SK-N-SH treated with all-trans-retinoic acid at 6 μM for 48 hours (cell line): ENCODE results near the gene LRRC37A3.

Source experiments
- ARNTL ChIP-seq: fragments of 450-650 bp; formaldehyde crosslinking; IDR thresholded peaks from 2 replicates; pipeline ENCODE4 v1.5.0; 2020; ENCODE audit warnings: low read depth, mild to moderate bottlenecking, moderate library complexity, borderline replicate concordance
- CSDC2 ChIP-seq: fragments of 250-450 bp; sonication (Bioruptor Pico); IDR thresholded peaks from 2 replicates; pipeline ENCODE4 v1.5.0; 2020; ENCODE audit warnings: mild to moderate bottlenecking, moderate library complexity
- OSR1 ChIP-seq: fragments of 250-450 bp; sonication (Bioruptor Pico); IDR thresholded peaks from 2 replicates; pipeline ENCODE4 v1.8.0; 2022; ENCODE audit warnings: moderate library complexity, mild to moderate bottlenecking, inconsistent platforms
- PPARA ChIP-seq: fragments of 250-450 bp; sonication (Bioruptor Pico); IDR thresholded peaks from 2 replicates; pipeline ENCODE4 v1.5.0; 2020; ENCODE audit warnings: mild to moderate bottlenecking, borderline replicate concordance
- RARB ChIP-seq: fragments of 250-450 bp; sonication (Bioruptor Pico); IDR thresholded peaks from 2 replicates; pipeline ENCODE4 v1.8.0; 2021; ENCODE audit warnings: mild to moderate bottlenecking, moderate library complexity
- ZFP3 ChIP-seq: fragments of 250-450 bp; sonication (Bioruptor Pico); IDR thresholded peaks from 2 replicates; pipeline ENCODE4 v1.5.0; 2020; ENCODE audit warnings: mild to moderate bottlenecking, moderate library complexity
- ZNF565 ChIP-seq: fragments of 450-650 bp; formaldehyde crosslinking; conservative IDR thresholded peaks from 2 replicates; pipeline ENCODE4 v1.5.0; 2020; ENCODE audit warnings: low read depth, mild to moderate bottlenecking, moderate library complexity
- TF ChIP-seq, protein P1 (sequence below): fragments of 250-450 bp; sonication (Bioruptor Pico); IDR thresholded peaks from 2 replicates; pipeline ENCODE4 v1.8.0; 2020; ENCODE audit warnings: mild to moderate bottlenecking, moderate library complexity, borderline replicate concordance
- TF ChIP-seq, protein P2 (sequence below): fragments of 250-450 bp; sonication (Bioruptor Pico); IDR thresholded peaks from 2 replicates; pipeline ENCODE4 v1.5.1; 2020; ENCODE audit warnings: low read depth, mild to moderate bottlenecking, moderate library complexity

DNA sequence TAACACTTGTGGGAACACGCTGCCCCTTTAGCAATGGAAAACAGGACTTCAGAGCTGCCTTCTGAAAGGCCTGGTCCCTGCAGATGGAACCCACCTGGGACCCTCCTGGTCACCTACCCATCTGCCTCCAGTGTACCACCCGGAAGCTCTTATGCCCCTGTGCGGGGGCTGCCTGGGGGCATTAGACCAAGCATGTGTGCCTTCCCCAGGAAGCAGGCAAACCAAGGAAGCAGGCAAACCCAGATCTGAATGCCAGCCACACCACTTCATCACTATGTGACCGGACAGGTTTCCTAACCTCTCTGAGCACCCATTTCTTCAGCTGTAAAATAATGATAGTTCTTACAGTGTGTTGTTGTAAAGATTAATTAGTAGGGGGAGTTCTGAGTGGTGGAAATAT, 20.8 kb upstream of the LRRC37A3 start:
- TF ChIP-seq CSDC2 (CRISPR knock-in tag) (no peak), ZNF565 (CRISPR knock-in tag) (no peak), ZFP3 (CRISPR knock-in tag) (no peak), ARNTL (CRISPR knock-in tag) (no peak), RARB (CRISPR knock-in tag) (no peak), PPARA (CRISPR knock-in tag) (no peak), OSR1 (CRISPR knock-in tag) (no peak)
- TF ChIP-seq, protein P1, sequence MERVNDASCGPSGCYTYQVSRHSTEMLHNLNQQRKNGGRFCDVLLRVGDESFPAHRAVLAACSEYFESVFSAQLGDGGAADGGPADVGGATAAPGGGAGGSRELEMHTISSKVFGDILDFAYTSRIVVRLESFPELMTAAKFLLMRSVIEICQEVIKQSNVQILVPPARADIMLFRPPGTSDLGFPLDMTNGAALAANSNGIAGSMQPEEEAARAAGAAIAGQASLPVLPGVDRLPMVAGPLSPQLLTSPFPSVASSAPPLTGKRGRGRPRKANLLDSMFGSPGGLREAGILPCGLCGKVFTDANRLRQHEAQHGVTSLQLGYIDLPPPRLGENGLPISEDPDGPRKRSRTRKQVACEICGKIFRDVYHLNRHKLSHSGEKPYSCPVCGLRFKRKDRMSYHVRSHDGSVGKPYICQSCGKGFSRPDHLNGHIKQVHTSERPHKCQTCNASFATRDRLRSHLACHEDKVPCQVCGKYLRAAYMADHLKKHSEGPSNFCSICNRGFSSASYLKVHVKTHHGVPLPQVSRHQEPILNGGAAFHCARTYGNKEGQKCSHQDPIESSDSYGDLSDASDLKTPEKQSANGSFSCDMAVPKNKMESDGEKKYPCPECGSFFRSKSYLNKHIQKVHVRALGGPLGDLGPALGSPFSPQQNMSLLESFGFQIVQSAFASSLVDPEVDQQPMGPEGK (CRISPR knock-in tag), result no peak
- TF ChIP-seq, protein P2, sequence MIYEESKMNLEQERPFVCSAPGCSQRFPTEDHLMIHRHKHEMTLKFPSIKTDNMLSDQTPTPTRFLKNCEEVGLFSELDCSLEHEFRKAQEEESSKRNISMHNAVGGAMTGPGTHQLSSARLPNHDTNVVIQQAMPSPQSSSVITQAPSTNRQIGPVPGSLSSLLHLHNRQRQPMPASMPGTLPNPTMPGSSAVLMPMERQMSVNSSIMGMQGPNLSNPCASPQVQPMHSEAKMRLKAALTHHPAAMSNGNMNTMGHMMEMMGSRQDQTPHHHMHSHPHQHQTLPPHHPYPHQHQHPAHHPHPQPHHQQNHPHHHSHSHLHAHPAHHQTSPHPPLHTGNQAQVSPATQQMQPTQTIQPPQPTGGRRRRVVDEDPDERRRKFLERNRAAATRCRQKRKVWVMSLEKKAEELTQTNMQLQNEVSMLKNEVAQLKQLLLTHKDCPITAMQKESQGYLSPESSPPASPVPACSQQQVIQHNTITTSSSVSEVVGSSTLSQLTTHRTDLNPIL (CRISPR knock-in tag), result no peak
